GM12878 (cell line): Measurements from ENCODE around the gene DXO.
"Not testable (repeated sequence)": the region's sequence is repeated elsewhere in the genome, so short reads cannot be mapped to it uniquely, and the experiment has no call there.

Experiments used
- ASH2L ChIP-seq: fragments of 300-600, 200-600 bp; sonication (generic); IDR thresholded peaks from 2 replicates; pipeline ENCODE4 v1.6.1; 2017; ENCODE audit warnings: low read depth, mild to moderate bottlenecking, borderline replicate concordance
- CBFB ChIP-seq: IDR thresholded peaks from 2 replicates; pipeline ENCODE4 v1.6.1; 2016; ENCODE audit warnings: antibody characterized with exemption, low read depth
- CBX3 ChIP-seq: fragments of 200-600 bp; sonication (generic); IDR thresholded peaks from 2 replicates; pipeline ENCODE4 v1.6.1; 2016; ENCODE audit warnings: low read depth, borderline replicate concordance
- CHD2 ChIP-seq: IDR thresholded peaks from 2 replicates; pipeline ENCODE4 v1.6.1; 2011; ENCODE audit warnings: low read depth, low read length, improper control_type of control experiment, borderline replicate concordance
- MEF2B ChIP-seq: fragments of 450-650 bp; IDR thresholded peaks from 2 replicates; pipeline ENCODE4 v1.6.1; 2018; ENCODE audit warnings: mild to moderate bottlenecking, moderate library complexity; ENCODE audit not compliant: partially characterized antibody, poor library complexity, severe bottlenecking
- MXI1 ChIP-seq: fragments of 150-350 bp; IDR thresholded peaks from 2 replicates; pipeline ENCODE4 v1.6.1; 2011; ENCODE audit warnings: low read depth, mild to moderate bottlenecking, inconsistent platforms, low read length, improper control_type of control experiment
- RAD21 ChIP-seq: IDR thresholded peaks from 2 replicates; pipeline ENCODE4 v1.6.1; 2011; ENCODE audit warnings: mild to moderate bottlenecking, low read depth, low read length, moderate library complexity; ENCODE audit not compliant: insufficient read depth
- RUNX3 ChIP-seq: IDR thresholded peaks from 2 replicates; pipeline ENCODE4 v1.6.1; 2012; ENCODE audit warnings: low read length, inconsistent platforms
- STAT1 ChIP-seq: fragments of 450-650 bp; conservative IDR thresholded peaks from 2 replicates; pipeline ENCODE4 v1.6.1; 2014; ENCODE audit warnings: antibody characterized with exemption, mild to moderate bottlenecking

- TF ChIP-seq CBFB, ASH2L, RUNX3, CBX3, RAD21, MXI1, MEF2B, STAT1, CHD2: not testable (repeated sequence)
Observed at GRCh38 chr6:32008037-32008436, 36.1 kb upstream of the DXO start.
